Renal cortex interstitium (tissue), 11 donors: ENCODE measurements around the gene CFAP54. TPM values are rescaled to one million over a fixed set of nuclear protein-coding genes. Genes with fewer than 3 reads are reported as not detected.

Experiments used
- DNase-seq, 11 donors: peaks; one replicate each; pipeline ENCODE4 v3.0.0-alpha.2; 2013; ENCODE audit warnings: low read depth in 9 of 11, low spot score in 4 of 11; ENCODE audit errors: extremely low read depth in 1 of 11
- polyA plus RNA-seq, 3 donors: library from polyadenylated mRNA; unstranded; fragments of 120-200 nt; gene quantifications; one replicate each; pipeline ENCODE4 v1.2.1, GENCODE V29; 2013; ENCODE audit not compliant: insufficient read length in 3 of 3

CFAP54 gene
- polyA plus RNA-seq, 3 donors = 2.8 to 4.6 (median 3.2) TPM

DNA sequence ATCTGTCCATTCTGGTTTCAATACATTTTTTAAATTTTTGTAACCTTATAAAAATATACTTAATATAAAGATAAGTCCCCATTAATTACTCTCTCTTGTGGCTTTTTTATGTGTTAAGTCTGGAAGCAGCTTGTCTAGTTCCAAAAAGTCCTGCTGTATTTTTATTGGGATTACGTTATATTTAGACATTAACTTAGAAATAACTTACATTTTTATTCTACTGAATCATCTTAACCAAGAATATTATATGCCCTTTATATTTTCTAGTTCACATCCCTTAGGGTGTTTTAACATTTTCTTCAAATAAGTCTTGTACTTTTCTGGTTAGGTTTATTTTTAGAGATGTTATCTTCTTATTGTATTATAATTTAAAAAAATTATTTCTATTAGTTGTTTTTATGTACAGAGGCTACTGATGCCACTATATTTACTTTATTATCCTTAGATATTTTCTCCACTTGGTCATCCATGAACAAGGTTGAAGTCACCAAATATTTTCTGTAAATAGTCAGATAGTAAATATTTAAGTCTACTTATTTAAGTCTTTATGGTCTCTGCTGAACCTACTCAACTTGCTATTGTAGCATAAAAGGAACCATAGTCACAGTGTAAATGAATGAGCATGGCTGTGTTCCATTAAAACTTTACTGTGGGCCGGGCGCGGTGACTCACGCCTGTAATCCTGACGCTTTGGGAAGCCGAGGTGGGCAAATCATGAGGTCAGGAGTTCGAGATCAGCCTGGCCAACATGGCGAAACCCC lies 285.3 kb downstream of the CFAP54 start:
- DNase-seq = no peak

- no peak for DNase-seq
Observed at GRCh38 chr12:96776908-96777307, 287.5 kb downstream of the CFAP54 start.

DNA sequence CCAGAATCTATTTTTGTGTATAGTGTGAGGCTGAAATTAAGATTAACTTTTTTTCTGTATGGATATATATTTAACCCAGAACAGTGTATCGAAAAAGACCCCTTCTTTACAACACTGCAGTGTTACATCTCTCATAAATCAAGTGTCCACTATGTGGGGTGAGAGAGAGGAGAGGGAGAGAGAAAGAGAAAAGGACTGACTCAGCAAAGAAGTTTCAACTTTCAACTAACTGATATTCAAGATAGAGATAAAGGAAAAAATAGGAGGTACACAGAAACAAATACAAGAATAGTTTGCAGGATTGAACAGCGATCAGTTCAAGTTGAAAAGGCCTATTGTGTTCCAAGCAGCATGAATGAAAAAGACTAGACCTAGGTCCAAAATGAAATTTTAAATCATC lies 291.0 kb downstream of the CFAP54 start:
- DNase-seq = no peak

- no peak for DNase-seq
Observed at GRCh38 chr12:96786791-96787190, 297.4 kb downstream of the CFAP54 start.

GRCh38 chr12:96803969-96804368 lies 314.6 kb downstream of the CFAP54 start:
- DNase-seq = no peak

DNA sequence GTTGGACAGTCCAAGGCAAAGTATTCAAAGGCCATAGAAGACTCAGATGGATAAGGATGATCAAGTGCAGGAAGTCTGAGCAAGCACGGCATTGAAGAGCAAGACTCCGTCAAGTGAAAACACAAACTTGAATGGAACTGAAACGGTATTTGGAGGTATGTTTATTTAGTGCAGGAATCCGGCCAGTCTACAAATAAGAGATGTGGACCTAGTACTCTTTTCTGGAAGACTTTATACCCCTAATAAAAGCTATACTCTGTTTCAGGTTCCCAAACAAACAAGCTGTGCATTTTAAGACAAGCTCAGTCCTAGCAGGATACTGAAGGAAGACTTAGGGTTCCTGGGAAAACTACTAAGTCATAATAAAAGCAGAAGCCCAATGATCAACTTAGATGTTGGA lies 316.9 kb downstream of the CFAP54 start:
- DNase-seq = no peak

DNA sequence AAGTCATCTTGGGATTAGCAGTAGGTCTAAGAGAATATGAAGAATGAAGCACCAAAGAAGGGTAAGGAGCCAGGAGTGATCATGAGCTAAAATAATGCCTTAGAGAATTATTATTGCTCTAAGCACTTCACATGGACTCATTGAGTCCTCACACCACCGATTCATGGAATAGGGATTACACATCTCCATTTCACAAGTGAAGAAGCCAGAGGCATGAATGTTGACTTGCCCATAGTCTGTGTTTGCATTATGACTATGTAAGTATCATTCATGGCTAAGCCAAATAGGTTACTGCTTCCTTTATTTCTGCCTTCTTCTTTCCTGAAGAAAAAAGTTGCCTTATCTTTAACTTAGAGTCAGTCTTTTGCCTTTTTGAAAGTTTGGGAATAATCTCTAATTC lies 318.4 kb downstream of the CFAP54 start:
- no peak for DNase-seq

DNA sequence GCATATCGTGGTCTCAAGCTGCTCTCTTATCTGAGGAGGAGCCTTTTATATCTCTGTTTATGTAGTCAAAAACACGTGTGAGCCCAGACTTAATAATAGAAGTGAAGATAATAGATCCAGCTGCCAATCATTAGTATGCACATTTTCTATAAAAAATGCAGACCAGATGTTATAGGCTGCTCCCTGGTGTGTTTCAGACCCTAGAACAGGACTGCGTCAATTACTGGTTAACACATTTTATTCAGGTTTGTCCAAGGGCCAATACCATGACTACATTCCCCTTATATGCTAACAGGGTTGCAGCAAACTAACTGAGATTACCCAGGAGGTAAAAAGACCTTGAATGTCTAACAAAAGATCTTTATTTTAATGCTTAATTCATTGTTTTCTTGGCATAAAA lies 319.2 kb downstream of the CFAP54 start:
- no peak for DNase-seq

- DNase-seq = no peak
Observed at GRCh38 chr12:96809522-96809921, 320.1 kb downstream of the CFAP54 start.

- DNase-seq = no peak
Observed at GRCh38 chr12:96810057-96810456, 320.7 kb downstream of the CFAP54 start.

DNA sequence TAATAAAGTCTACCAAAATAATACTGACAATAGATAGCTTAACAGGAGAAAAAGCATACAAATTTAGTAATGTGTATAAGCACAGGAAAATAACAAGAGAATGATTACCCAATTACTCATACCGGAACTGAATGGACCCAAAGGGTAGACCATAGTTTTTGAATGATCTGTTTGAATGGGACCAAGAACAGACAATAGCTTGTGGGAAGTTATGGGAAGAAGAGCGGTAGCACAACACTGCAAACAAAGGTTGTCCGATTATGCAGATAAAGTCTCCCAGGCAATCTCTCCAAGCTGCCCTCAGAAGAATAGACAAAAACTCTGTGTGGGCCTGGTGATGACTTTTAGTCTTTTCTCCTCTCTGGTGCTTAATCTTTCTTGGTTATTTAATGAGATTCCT lies 321.1 kb downstream of the CFAP54 start:
- no peak for DNase-seq

DNA sequence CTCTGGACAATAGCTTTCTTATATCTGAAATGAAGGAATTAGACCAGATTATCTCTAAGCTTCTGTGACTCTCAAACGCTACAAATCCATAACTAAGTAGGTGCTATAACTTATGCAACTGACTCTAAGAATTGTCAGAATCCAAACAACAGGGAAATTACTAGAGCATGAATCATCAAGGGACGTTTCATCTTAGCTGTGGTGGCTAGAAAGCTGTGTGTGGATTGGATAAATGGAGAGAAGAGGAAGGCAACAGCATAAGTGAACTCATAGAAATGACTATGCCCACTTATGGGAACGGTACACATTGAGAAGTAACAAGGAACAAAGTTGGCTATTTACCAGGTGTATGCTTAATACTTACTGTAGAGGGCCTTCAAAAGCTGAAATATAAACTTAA lies 321.7 kb downstream of the CFAP54 start:
- DNase-seq = no peak

- DNase-seq = no peak
Observed at GRCh38 chr12:96812153-96812552, 322.8 kb downstream of the CFAP54 start.

- no peak for DNase-seq
Observed at GRCh38 chr12:96814200-96814599, 324.8 kb downstream of the CFAP54 start.

- no peak for DNase-seq
Observed at GRCh38 chr12:96821592-96821991, 332.2 kb downstream of the CFAP54 start.

DNA sequence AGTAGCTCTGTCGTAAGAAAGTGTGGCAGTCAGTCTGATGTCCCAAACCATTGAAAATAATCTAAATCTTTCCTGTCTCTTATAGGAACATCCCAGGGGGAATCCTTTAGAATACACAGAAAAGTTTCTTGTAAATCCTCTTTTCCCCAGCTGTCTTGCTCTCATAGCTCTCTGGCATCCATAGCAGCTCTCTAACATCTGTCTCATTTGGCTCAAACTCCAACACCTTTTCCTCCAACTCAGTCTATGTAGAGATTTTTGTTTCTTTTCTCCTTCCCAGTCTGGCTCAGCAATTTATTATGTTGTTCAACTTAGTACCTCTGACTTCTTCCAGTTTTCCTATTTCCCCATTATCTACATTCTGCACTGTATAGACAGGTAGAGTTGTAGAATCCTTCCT lies 333.3 kb downstream of the CFAP54 start:
- DNase-seq = no peak

- DNase-seq = no peak
Observed at GRCh38 chr12:96824074-96824837, 334.9 kb downstream of the CFAP54 start.

DNA sequence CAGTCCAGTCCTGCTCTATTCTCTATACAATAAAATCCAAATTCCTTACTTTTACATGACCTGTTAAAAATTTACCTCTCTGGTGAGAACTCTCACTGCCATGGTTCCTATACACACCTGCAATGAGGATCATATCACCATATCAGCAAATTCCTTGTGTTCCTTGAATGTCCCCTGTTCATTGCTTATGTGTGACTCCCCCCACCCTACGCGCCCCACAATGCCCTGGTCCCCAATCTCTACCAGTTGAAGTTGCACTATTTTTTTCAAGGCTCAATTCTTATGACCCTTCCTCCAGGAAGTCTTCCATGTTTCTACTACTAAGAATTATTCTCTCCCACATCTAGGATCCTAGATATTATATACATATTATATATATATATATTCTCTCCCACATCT lies 335.5 kb downstream of the CFAP54 start:
- DNase-seq = no peak

DNA sequence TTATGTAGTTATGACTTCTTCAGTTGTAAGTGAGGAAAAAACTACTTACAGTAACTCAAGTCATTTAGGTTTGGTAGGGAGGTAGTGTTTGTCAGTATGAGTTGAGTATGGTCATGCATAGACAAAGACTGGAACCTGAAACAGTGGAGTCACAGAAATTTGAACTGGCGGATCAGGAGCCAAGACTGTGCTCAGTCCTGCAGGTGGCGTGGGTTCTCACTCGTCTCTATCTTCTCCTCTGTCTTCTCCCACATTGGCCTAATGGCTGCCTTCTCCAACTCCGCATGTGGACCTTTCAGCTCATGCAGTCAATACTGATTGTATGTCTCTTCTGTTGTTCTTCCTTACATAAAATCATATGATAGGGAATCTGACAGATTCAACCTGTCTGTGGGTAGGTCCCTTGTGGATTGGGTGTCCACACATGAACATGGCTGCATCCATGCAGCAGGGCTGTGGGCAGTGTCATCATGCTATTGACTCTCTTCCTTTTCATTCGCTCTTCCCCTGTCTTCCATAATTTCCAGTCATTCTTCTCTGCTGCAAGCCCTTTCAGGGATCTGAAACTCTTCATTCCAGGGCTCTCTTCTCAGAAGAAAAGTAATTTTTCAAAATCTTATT lies 338.9 kb downstream of the CFAP54 start:
- DNase-seq = no peak

- no peak for DNase-seq
Observed at GRCh38 chr12:96829354-96829753, 340.0 kb downstream of the CFAP54 start.
